Hepatocyte (in vitro differentiated cells): ENCODE data around the gene RELT. TPM values are rescaled to one million over a fixed set of nuclear protein-coding genes. Genes with fewer than 3 reads are reported as not detected.

Experiments
- DNase-seq: peaks from one replicate; pipeline ENCODE4 v3.0.0-alpha.2; 2016; ENCODE audit warnings: low spot score
- H2AFZ ChIP-seq: fragments of 200-600 bp; sonication (generic); 2 replicates; pipeline ENCODE4 v1.6.0; 2016; ENCODE audit warnings: antibody characterized with exemption, mild to moderate bottlenecking
- H3K27ac ChIP-seq: fragments of 200-600 bp; sonication (generic); 2 replicates; pipeline ENCODE4 v1.5.1; 2016; ENCODE audit warnings: mild to moderate bottlenecking
- H3K27me3 ChIP-seq: fragments of 200-600 bp; sonication (generic); 2 replicates; pipeline ENCODE4 v1.6.1; 2016
- H3K36me3 ChIP-seq: fragments of 200-600 bp; sonication (generic); replicated peaks from 2 replicates; pipeline ENCODE4 v1.5.1; 2016; ENCODE audit warnings: low read depth; ENCODE audit not compliant: insufficient read depth
- H3K4me1 ChIP-seq: fragments of 200-600 bp; sonication (generic); 2 replicates; pipeline ENCODE4 v1.5.1; 2016; ENCODE audit warnings: mild to moderate bottlenecking, moderate library complexity; ENCODE audit not compliant: insufficient read depth
- H3K4me2 ChIP-seq: fragments of 200-600 bp; sonication (generic); 2 replicates; pipeline ENCODE4 v1.6.0; 2016
- H3K4me3 ChIP-seq: fragments of 200-600 bp; sonication (generic); 2 replicates; pipeline ENCODE4 v1.5.1; 2016; ENCODE audit warnings: mild to moderate bottlenecking
- H3K79me2 ChIP-seq: fragments of 200-600 bp; sonication (generic); 2 replicates; pipeline ENCODE4 v1.6.0; 2017; ENCODE audit warnings: mild to moderate bottlenecking
- H3K9me2 ChIP-seq: fragments of 200-600 bp; sonication (generic); replicated peaks from 2 replicates; pipeline ENCODE4 v1.6.0; 2017; ENCODE audit warnings: mild to moderate bottlenecking; ENCODE audit not compliant: insufficient read depth
- H3K9me3 ChIP-seq: fragments of 200-600 bp; sonication (generic); 2 replicates; pipeline ENCODE4 v1.5.1; 2016; ENCODE audit warnings: low read depth, mild to moderate bottlenecking
- H4K20me1 ChIP-seq: fragments of 200-600 bp; sonication (generic); 2 replicates; pipeline ENCODE4 v1.6.0; 2016; ENCODE audit warnings: mild to moderate bottlenecking; ENCODE audit not compliant: insufficient read depth, poor library complexity, severe bottlenecking
- CTCF ChIP-seq: fragments of 200-600 bp; sonication (generic); IDR thresholded peaks from 2 replicates; pipeline ENCODE4 v1.5.1; 2016; ENCODE audit warnings: antibody characterized with exemption, mild to moderate bottlenecking; ENCODE audit not compliant: poor library complexity
- EZH2 ChIP-seq: fragments of 200-600 bp; sonication (generic); IDR thresholded peaks from 2 replicates; pipeline ENCODE4 v1.6.1; 2016; ENCODE audit warnings: antibody characterized with exemption, mild to moderate bottlenecking, borderline replicate concordance
- EZH2phosphoT487 ChIP-seq: fragments of 200-600 bp; sonication (generic); IDR thresholded peaks from one replicate; pipeline ENCODE4 v1.6.1; 2018; ENCODE audit warnings: antibody characterized with exemption, mild to moderate bottlenecking, low read depth, moderate library complexity; ENCODE audit not compliant: unreplicated experiment, severe bottlenecking
- WGBS: methylation state at CpG from one replicate; pipeline ENCODE4 v1.1.6; 2016; ENCODE audit warnings: low lambda C conversion rate; ENCODE audit errors: missing lambda C conversion rate; 5-methylcytosine and 5-hydroxymethylcytosine counted together
- polyA plus RNA-seq: library from polyadenylated mRNA; unstranded; fragments of >200 nt; fragmentation: Nextera tagmentation; extraction: Ambion mirVana; gene quantifications from 2 replicates; pipeline ENCODE4 v1.2.1, GENCODE V29; 2016
- total RNA-seq: library from RNA; depleted of rRNA; stranded (reverse); fragments of >200 nt; gene quantifications from 2 replicates; pipeline ENCODE4 v1.2.3, GENCODE V29; 2014

Gene RELT
- total and polyA plus RNA-seq, 2 experiments from 2014 or later = 1.6 to 3.4 TPM

DNA sequence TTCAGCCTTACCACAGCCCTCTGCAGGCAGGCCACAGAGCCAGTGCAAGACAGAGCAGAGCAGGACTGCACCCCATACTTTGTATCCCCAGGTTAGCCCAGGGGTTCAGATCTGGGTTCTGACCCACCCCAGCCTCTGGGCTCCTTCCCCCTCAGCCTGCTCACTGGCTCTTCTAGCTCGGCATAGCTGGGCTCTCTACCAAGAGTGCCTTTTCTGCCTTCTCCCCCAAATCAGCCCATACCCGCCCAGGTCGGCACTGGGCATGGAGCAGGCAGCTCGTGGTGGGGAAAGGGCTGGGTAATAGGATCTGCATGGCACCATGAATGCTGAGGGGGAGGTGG is 8.3 kb downstream of the RELT start:
- Histone ChIP-seq H3K9me2 (no peaks in the 10 kb centered on the region), H3K79me2 (peaks cover 9% of the 10 kb centered on the region), H3K36me3 (no peaks in the 10 kb centered on the region), H3K27me3 (no peaks in the 10 kb centered on the region), H4K20me1 (no peaks in the 10 kb centered on the region), H3K4me3 (no peak overlapping the region), H3K4me2 (no peak overlapping the region), H3K27ac (no peak overlapping the region), H2AFZ (no peak overlapping the region), H3K9me3 (no peaks in the 10 kb centered on the region), H3K4me1 (peaks cover 36% of the 10 kb centered on the region)
- DNase-seq = no peak
- 95% methylated on average over 4 of the region's 4 CpGs for WGBS
- TF ChIP-seq EZH2phosphoT487 (no peak), EZH2 (no peak), CTCF (no peak)

GRCh38 chr11:73384872-73385689 is 8.9 kb downstream of the RELT start:
- H3K9me3 ChIP-seq = no peaks in the 10 kb centered on the region
- no peak for TF ChIP-seq EZH2
- H2AFZ ChIP-seq = no peak overlapping the region
- no peak for DNase-seq
- peaks cover 9% of the 10 kb centered on the region for H3K79me2 ChIP-seq
- no peak overlapping the region for H3K27ac ChIP-seq
- H4K20me1 ChIP-seq = no peaks in the 10 kb centered on the region
- H3K27me3 ChIP-seq = no peaks in the 10 kb centered on the region
- H3K9me2 ChIP-seq = no peaks in the 10 kb centered on the region
- WGBS = 69% methylated on average over 14 of the region's 21 CpGs
- no peak overlapping the region for H3K4me3 ChIP-seq
- H3K36me3 ChIP-seq = no peaks in the 10 kb centered on the region
- peaks cover 36% of the 10 kb centered on the region for H3K4me1 ChIP-seq
- H3K4me2 ChIP-seq = no peak overlapping the region

DNA sequence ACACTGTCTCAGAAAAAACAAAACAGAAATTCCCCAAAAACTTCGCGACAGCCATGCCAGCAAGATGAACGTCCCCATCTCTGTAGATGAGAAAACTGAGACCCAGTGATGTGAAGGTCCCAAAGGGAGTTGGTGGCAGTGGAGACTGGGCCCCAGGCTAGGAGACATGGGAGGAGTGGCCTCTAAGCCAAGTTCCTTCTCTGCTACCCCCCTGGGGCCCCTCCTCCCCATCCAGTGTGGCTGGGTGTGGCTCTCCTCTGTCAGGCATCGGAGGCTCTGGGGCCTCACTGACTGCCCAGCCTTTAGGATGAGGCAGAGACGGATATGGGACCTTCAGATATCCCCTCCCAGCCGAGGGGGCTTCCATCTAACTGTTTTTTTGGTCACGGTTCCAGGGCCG is 9.8 kb downstream of the RELT start:
- H3K9me2 ChIP-seq = no peaks in the 10 kb centered on the region
- H3K4me2 ChIP-seq = no peak overlapping the region
- H3K27ac ChIP-seq = peak overlapping the region; percentile 20
- H3K4me1 ChIP-seq = peaks cover 36% of the 10 kb centered on the region
- DNase-seq = peak; percentile 37
- H4K20me1 ChIP-seq = no peaks in the 10 kb centered on the region
- no peaks in the 10 kb centered on the region for H3K27me3 ChIP-seq
- no peaks in the 10 kb centered on the region for H3K36me3 ChIP-seq
- H3K4me3 ChIP-seq = no peak overlapping the region
- H3K9me3 ChIP-seq = no peaks in the 10 kb centered on the region
- 83% methylated on average over 8 of the region's 8 CpGs for WGBS
- TF ChIP-seq EZH2phosphoT487 (no peak), CTCF (no peak), EZH2 (no peak)
- no peak overlapping the region for H2AFZ ChIP-seq
- peaks cover 9% of the 10 kb centered on the region for H3K79me2 ChIP-seq

- no peak overlapping the region for H2AFZ ChIP-seq
- H4K20me1 ChIP-seq = no peaks in the 10 kb centered on the region
- H3K27me3 ChIP-seq = no peaks in the 10 kb centered on the region
- H3K4me2 ChIP-seq = no peak overlapping the region
- no peak overlapping the region for H3K4me3 ChIP-seq
- TF ChIP-seq EZH2 (no peak), CTCF (no peak)
- DNase-seq = no peak
- H3K36me3 ChIP-seq = no peaks in the 10 kb centered on the region
- no peaks in the 10 kb centered on the region for H3K9me3 ChIP-seq
- H3K27ac ChIP-seq = no peak overlapping the region
- WGBS = 96% methylated on average over 8 of the region's 8 CpGs
- H3K9me2 ChIP-seq = no peaks in the 10 kb centered on the region
- H3K4me1 ChIP-seq = peaks cover 36% of the 10 kb centered on the region
- peaks cover 9% of the 10 kb centered on the region for H3K79me2 ChIP-seq
These were observed 10.3 kb downstream of the RELT start for GRCh38 chr11:73386546-73386945.
